GM18526 (cell line): ENCODE data around the gene PRPH2.

ENCODE experiments used
- POLR2A ChIP-seq: IDR thresholded peaks from 3 replicates; pipeline ENCODE4 v1.6.1; 2011; ENCODE audit not compliant: insufficient read length; ENCODE audit errors: extremely low read depth

PRPH2 gene

GRCh38 chr6:42746463-42747391 is 24.3 kb upstream of the PRPH2 start:
- TF ChIP-seq POLR2A = peak; percentile 82

GRCh38 chr6:42745640-42746462 is 23.5 kb upstream of the PRPH2 start, which contains the start of gene TBCC:
Gene TBCC (minus strand): TSS chr6:42746103. CDS start chr6:42746073, 30 bp downstream.
- TF ChIP-seq POLR2A = peak; percentile 96

GRCh38 chr6:42745083-42745639 is 22.8 kb upstream of the PRPH2 start:
- no peak for TF ChIP-seq POLR2A

GRCh38 chr6:42744351-42744893 is 22.0 kb upstream of the PRPH2 start:
- TF ChIP-seq POLR2A = no peak

GRCh38 chr6:42742116-42742894 is 19.9 kb upstream of the PRPH2 start:
- no peak for TF ChIP-seq POLR2A

GRCh38 chr6:42740725-42741124 is 18.3 kb upstream of the PRPH2 start:
- TF ChIP-seq POLR2A = no peak

- no peak for TF ChIP-seq POLR2A
These were observed 13.6 kb upstream of the PRPH2 start for GRCh38 chr6:42735976-42736375.

- no peak for TF ChIP-seq POLR2A
These were observed 7.3 kb upstream of the PRPH2 start for GRCh38 chr6:42729731-42730130.

GRCh38 chr6:42727627-42728026 is 5.2 kb upstream of the PRPH2 start:
- TF ChIP-seq POLR2A = no peak

- TF ChIP-seq POLR2A = no peak
These were observed 4.8 kb upstream of the PRPH2 start for GRCh38 chr6:42727087-42727611.

- TF ChIP-seq POLR2A = no peak
These were observed 4.2 kb upstream of the PRPH2 start for GRCh38 chr6:42726485-42727086.

- TF ChIP-seq POLR2A = no peak
These were observed 3.6 kb upstream of the PRPH2 start for GRCh38 chr6:42726026-42726425.

- TF ChIP-seq POLR2A = no peak
These were observed 2.4 kb upstream of the PRPH2 start for GRCh38 chr6:42724825-42725224.

GRCh38 chr6:42720739-42721138 is 1.7 kb downstream of the PRPH2 start:
- TF ChIP-seq POLR2A = no peak
